SK-N-SH (cell line): Measurements from ENCODE around the gene TAC3. TPM values are rescaled to one million over a fixed set of nuclear protein-coding genes. Genes with fewer than 3 reads are reported as not detected.

ENCODE experiments used
- CTCF ChIA-PET: fragments of 300-600, 350-600 bp; formaldehyde crosslinking; extraction: SDS; loops from one replicate; lab custom pipeline; 2021; lab: Yijun Ruan, JAX
- POLR2A ChIA-PET: fragments of 350-600 bp; sonication (Branson Sonifier 250); formaldehyde crosslinking; extraction: SDS; loops from one replicate; lab custom pipeline; 2020; ENCODE audit warnings: antibody characterized with exemption, inconsistent platforms; lab: Yijun Ruan, JAX
- DNase-seq: peaks from one replicate; pipeline ENCODE4 v3.0.0; 2012
- H2AFZ ChIP-seq: fragments of 200-600 bp; sonication (generic); 2 replicates; pipeline ENCODE4 v1.8.1; 2016; ENCODE audit warnings: antibody characterized with exemption, mild to moderate bottlenecking, low read depth
- H3F3A ChIP-seq: fragments of 200-600 bp; sonication (generic); replicated peaks from 2 replicates; pipeline ENCODE3; 2016; ENCODE audit warnings: antibody characterized with exemption, mild to moderate bottlenecking; ENCODE audit not compliant: insufficient read depth
- H3K27ac ChIP-seq, 2 experiments: fragments of 200-500 bp in 1 of 2; fragments of 200-600 bp in 1 of 2; sonication (Bioruptor generic) in 1 of 2; sonication (generic), shearing (Covaris generic) in 1 of 2; 2 replicates each; pipeline versions ENCODE4 v1.5.1 to v1.6.1; 2014 to 2016; ENCODE audit warnings: low read depth in 2 of 2, inconsistent platforms in 1 of 2, low read length in 1 of 2, mild to moderate bottlenecking in 1 of 2, mixed read lengths in 1 of 2
- H3K27me3 ChIP-seq: fragments of 200-600 bp; sonication (generic), shearing (Covaris generic); 2 replicates; pipeline ENCODE4 v1.6.1; 2016; ENCODE audit warnings: mixed run types; ENCODE audit not compliant: insufficient read depth
- H3K36me3 ChIP-seq, 2 experiments: fragments of 200-500 bp in 1 of 2; fragments of 200-600 bp in 1 of 2; sonication (Bioruptor generic) in 1 of 2; sonication (generic) in 1 of 2; replicated peaks in 1 of 2; 2 replicates each; pipeline versions ENCODE3 to v1.5.1; 2014 to 2016; ENCODE audit warnings: low read length in 1 of 2, mild to moderate bottlenecking in 1 of 2; ENCODE audit not compliant: insufficient read depth in 2 of 2, control insufficient read depth in 1 of 2
- H3K4me1 ChIP-seq, 2 experiments: fragments of 200-500 bp in 1 of 2; fragments of 200-600 bp in 1 of 2; sonication (Bioruptor generic) in 1 of 2; sonication (generic), shearing (Covaris generic) in 1 of 2; 2 replicates each; pipeline versions ENCODE4 v1.5.1 to v1.6.1; 2014 to 2016; ENCODE audit warnings: low read depth in 1 of 2, low read length in 1 of 2, mixed run types in 1 of 2; ENCODE audit not compliant: insufficient read depth in 2 of 2, control insufficient read depth in 1 of 2
- H3K4me2 ChIP-seq: fragments of 200-600 bp; sonication (generic), shearing (Covaris generic); 2 replicates; pipeline ENCODE4 v1.6.1; 2017; ENCODE audit warnings: mixed run types
- H3K4me3 ChIP-seq, 2 experiments: fragments of 200-500 bp in 1 of 2; fragments of 200-600 bp in 1 of 2; sonication (Bioruptor generic) in 1 of 2; sonication (generic), shearing (Covaris generic) in 1 of 2; 2 replicates each; pipeline versions ENCODE4 v1.5.1 to v1.8.1; 2014 to 2016; ENCODE audit warnings: low read depth in 2 of 2, inconsistent platforms in 1 of 2, low read length in 1 of 2, mild to moderate bottlenecking in 1 of 2, mixed read lengths in 1 of 2, moderate library complexity in 1 of 2
- H3K79me2 ChIP-seq: fragments of 200-600 bp; sonication (generic); 2 replicates; pipeline ENCODE4 v1.8.1; 2017; ENCODE audit warnings: mild to moderate bottlenecking; ENCODE audit not compliant: insufficient read depth
- H3K9ac ChIP-seq: fragments of 200-600 bp; sonication (generic); 2 replicates; pipeline ENCODE4 v1.6.1; 2017; ENCODE audit warnings: mixed run types
- H3K9me2 ChIP-seq: fragments of 200-600 bp; sonication (generic); 2 replicates; pipeline ENCODE4 v1.6.1; 2017; ENCODE audit warnings: mixed run types
- H3K9me3 ChIP-seq: fragments of 200-600 bp; sonication (generic); 2 replicates; pipeline ENCODE4 v1.6.1; 2017; ENCODE audit warnings: mixed run types, mild to moderate bottlenecking, moderate library complexity
- H4K20me1 ChIP-seq: fragments of 200-600 bp; sonication (generic); 2 replicates; pipeline ENCODE4 v1.6.1; 2017; ENCODE audit warnings: mild to moderate bottlenecking, mixed run types; ENCODE audit not compliant: insufficient read depth
- CHD2 ChIP-seq: fragments of 150-350 bp; IDR thresholded peaks from 2 replicates; pipeline ENCODE4 v1.6.1; 2018; ENCODE audit warnings: low read length; ENCODE audit not compliant: partially characterized antibody
- FOSL2 ChIP-seq: IDR thresholded peaks from 2 replicates; pipeline ENCODE4 v1.4.0; 2012; ENCODE audit warnings: low read depth, mild to moderate bottlenecking, moderate library complexity, borderline replicate concordance
- FOXJ3 ChIP-seq: sonication (generic); formaldehyde crosslinking; IDR thresholded peaks from 2 replicates; pipeline ENCODE4 v1.5.1; 2020; ENCODE audit warnings: mild to moderate bottlenecking, missing genetic modification reagents
- GABPA ChIP-seq: IDR thresholded peaks from 2 replicates; pipeline ENCODE4 v1.4.0; 2012; ENCODE audit warnings: low read depth, mild to moderate bottlenecking
- JUND ChIP-seq: IDR thresholded peaks from 2 replicates; pipeline ENCODE4 v1.4.0; 2012
- MEF2A ChIP-seq: IDR thresholded peaks from 2 replicates; pipeline ENCODE4 v1.4.0; 2012; ENCODE audit warnings: low read depth, borderline replicate concordance
- NFIC ChIP-seq: IDR thresholded peaks from 2 replicates; pipeline ENCODE4 v1.4.0; 2012; ENCODE audit warnings: borderline replicate concordance
- NRF1 ChIP-seq: IDR thresholded peaks from 2 replicates; pipeline ENCODE4 v1.6.1; 2012; ENCODE audit warnings: low read depth, mild to moderate bottlenecking, low read length
- RXRA ChIP-seq: IDR thresholded peaks from 2 replicates; pipeline ENCODE4 v1.4.0; 2012; ENCODE audit warnings: low read depth, mild to moderate bottlenecking, borderline replicate concordance
- SIN3A ChIP-seq: IDR thresholded peaks from 2 replicates; pipeline ENCODE4 v1.6.1; 2012; ENCODE audit warnings: low read depth, mild to moderate bottlenecking, low read length, moderate library complexity, borderline replicate concordance
- SMC3 ChIP-seq: IDR thresholded peaks from 2 replicates; pipeline ENCODE4 v1.6.1; 2012; ENCODE audit warnings: low read depth, low read length, improper control_type of control experiment
- TAF1 ChIP-seq: IDR thresholded peaks from 2 replicates; pipeline ENCODE4 v1.6.1; 2012; ENCODE audit warnings: low read depth, mild to moderate bottlenecking, low read length, moderate library complexity, borderline replicate concordance
- TCF12 ChIP-seq: IDR thresholded peaks from 2 replicates; pipeline ENCODE4 v1.4.0; 2012
- TEAD4 ChIP-seq: IDR thresholded peaks from 2 replicates; pipeline ENCODE4 v1.4.0; 2012; ENCODE audit warnings: mild to moderate bottlenecking, borderline replicate concordance; ENCODE audit not compliant: insufficient read depth
- WGBS: methylation state at CpG from one replicate; pipeline ENCODE4 v1.1.6; 2017; ENCODE audit warnings: low lambda C conversion rate; 5-methylcytosine and 5-hydroxymethylcytosine counted together
- polyA plus RNA-seq, 3 experiments: library from polyadenylated mRNA; depleted of rRNA; stranded (reverse); fragments of >200 nt; gene quantifications; 2 replicates each; pipeline ENCODE4 v1.2.3, GENCODE V29; 2012
- TF ChIP-seq, protein P1 (sequence below): IDR thresholded peaks from 2 replicates; pipeline ENCODE4 v1.4.0; 2012; ENCODE audit warnings: low read depth
- TF ChIP-seq, protein P2 (sequence below): IDR thresholded peaks from 2 replicates; pipeline ENCODE4 v1.4.0; 2012; ENCODE audit warnings: low read depth, borderline replicate concordance
- TF ChIP-seq, protein P3 (sequence below): IDR thresholded peaks from 2 replicates; pipeline ENCODE4; 2012

TAC3 gene
- polyA plus RNA-seq, 1 of the 3 experiments (the other 2 are of a cell fraction), result not detected

DNA sequence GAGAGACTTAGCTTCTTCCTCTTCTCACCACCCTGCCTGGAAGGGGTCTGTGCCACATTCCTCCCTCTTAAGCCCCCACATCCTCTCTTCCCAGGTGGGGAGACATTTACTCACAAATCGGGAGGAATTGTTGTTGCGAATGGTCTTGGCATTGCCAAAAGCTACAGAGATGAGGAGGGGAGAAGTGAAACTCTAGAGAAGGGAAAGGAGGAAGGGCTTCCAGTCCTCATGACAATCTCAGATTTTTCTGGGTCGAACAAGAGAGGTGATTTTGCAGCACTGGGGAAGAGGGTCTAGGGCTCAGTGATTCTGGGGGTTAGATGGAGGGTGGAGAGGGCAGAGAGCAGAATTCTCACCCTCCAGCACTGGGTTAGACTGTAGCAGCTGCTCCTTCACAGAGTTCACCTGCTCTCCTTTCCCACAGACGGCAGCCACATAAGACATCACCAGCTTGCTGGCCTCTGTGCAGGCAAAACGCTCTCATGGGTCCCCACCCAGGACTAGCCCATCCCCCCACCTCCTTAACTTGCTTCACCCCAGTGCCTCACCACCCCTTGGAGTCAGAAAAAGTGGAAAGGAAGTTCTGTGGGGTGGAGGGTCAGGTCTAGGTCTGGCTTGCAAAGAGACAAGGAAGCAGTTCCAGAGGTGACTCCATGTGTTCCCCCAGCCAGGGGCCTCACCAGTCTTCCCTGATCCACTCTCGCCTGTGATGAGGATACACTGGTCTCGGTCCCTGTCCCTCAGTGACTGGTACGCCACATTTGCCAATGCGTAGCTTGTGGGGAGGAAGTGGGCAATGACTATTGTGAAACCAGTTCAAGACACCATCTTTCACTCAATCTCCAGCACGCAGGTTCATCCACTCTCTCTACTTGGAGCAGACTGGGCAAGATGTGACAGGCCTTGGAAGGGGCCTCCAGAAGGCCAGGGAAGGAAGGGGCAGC is 30.9 kb upstream of the TAC3 start (continued):
- TF ChIP-seq, protein P1, sequence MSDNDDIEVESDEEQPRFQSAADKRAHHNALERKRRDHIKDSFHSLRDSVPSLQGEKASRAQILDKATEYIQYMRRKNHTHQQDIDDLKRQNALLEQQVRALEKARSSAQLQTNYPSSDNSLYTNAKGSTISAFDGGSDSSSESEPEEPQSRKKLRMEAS, result no peak
- TF ChIP-seq SIN3A (no peak), FOXJ3 (CRISPR knock-in tag) (no peak), NFIC (no peak), FOSL2 (no peak), CHD2 (no peak), JUND (no peak), TCF12 (no peak)

DNA sequence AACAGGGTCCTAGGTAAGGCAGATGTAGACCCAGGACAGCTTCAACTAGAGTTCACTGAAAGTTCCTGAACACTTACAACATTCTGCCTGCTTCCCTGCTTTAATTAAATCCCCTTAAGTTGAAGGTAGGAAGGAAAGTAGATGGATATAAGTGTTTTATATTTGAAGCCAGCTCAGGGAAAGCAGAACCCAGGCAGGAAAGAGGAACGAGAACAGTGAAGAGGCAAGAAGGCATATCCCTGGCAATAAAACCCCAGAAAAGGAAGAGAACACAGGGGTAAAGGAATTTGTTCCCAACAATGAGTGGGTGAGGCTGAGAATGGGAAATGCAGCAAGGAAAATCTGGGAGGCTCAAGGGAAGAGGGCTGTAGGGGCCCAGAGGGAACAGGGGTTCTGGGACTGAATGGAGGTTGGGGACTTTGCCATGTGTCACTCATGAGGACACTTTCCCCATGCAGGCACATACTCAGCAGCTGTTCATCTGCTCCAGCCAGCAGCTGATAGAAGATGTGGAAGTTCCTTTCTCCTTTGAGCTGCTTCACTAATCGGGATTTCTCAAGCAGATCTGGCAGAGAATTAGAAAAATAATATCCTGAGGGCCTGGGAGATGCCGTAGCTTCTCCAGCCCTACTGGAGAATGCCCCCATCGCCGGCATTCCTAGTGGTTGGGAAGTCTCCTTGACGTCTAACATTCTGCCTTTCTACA is 29.9 kb upstream of the TAC3 start:
- Histone ChIP-seq H3K4me2 (no peak overlapping the region), H3K4me3 (no peak overlapping the region), H3K9me2 (no peaks in the 10 kb centered on the region), H3K9me3 (no peaks in the 10 kb centered on the region), H3F3A (no peaks in the 10 kb centered on the region), H3K36me3 (no peaks in the 10 kb centered on the region), H3K79me2 (no peaks in the 10 kb centered on the region), H3K27me3 (peaks cover 6% of the 10 kb centered on the region), H3K9ac (no peak overlapping the region), H2AFZ (no peak overlapping the region), H3K27ac (no peak overlapping the region), H3K4me1 (no peaks in the 10 kb centered on the region), H4K20me1 (no peaks in the 10 kb centered on the region)
- TF ChIP-seq NRF1 (no peak), MEF2A (no peak), FOSL2 (no peak)
- 32% methylated on average over 6 of the region's 6 CpGs for WGBS
- CTCF ChIA-PET, result interaction anchor here (0.7 to 8.6 kb wide), 7 partner anchors 15 to 137 kb away, joined by 3 to 81 read pairs (median 4); no protein-coding TSS in a partner anchor
- DNase-seq, result no peak
- POLR2A ChIA-PET, result no interaction called here

DNA sequence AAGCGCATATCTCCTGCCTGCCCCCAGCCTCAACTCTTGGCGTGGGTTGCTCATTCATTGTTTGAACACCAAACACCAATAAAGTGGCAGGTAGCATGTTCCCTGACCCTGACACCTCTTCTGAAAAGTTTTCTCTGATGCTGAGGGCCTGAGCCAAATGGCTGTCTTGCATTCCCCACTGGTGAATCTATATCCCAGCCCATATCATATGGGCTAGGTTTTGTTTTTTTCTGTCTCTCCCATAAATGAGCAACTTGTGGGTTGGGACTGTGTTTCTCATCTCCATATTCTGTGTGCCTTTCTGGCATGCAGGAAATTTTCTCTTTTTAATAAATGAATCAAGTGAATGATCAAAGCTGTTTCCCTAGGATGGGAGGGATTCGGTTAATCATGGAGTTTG is 28.6 kb upstream of the TAC3 start:
- Histone ChIP-seq H2AFZ (no peak overlapping the region), H3K9ac (no peak overlapping the region), H3K4me3 (no peak overlapping the region), H3K27ac (no peak overlapping the region), H4K20me1 (no peaks in the 10 kb centered on the region), H3K27me3 (peaks cover 18% of the 10 kb centered on the region), H3K9me3 (no peaks in the 10 kb centered on the region), H3K36me3 (no peaks in the 10 kb centered on the region), H3K4me1 (no peaks in the 10 kb centered on the region), H3K9me2 (no peaks in the 10 kb centered on the region), H3F3A (no peaks in the 10 kb centered on the region), H3K79me2 (no peaks in the 10 kb centered on the region), H3K4me2 (no peak overlapping the region)
- ChIA-PET CTCF (interaction anchor here (0.9 to 8.6 kb wide), 2 partner anchors 16 to 25 kb away, joined by 4 to 81 read pairs; no protein-coding TSS in a partner anchor), POLR2A (no interaction called here)
- WGBS, result 66% methylated on average over 3 of the region's 3 CpGs
- TF ChIP-seq CHD2, result no peak
- TF ChIP-seq SMC3, result no peak
- TF ChIP-seq GABPA, result no peak
- TF ChIP-seq, protein P2, sequence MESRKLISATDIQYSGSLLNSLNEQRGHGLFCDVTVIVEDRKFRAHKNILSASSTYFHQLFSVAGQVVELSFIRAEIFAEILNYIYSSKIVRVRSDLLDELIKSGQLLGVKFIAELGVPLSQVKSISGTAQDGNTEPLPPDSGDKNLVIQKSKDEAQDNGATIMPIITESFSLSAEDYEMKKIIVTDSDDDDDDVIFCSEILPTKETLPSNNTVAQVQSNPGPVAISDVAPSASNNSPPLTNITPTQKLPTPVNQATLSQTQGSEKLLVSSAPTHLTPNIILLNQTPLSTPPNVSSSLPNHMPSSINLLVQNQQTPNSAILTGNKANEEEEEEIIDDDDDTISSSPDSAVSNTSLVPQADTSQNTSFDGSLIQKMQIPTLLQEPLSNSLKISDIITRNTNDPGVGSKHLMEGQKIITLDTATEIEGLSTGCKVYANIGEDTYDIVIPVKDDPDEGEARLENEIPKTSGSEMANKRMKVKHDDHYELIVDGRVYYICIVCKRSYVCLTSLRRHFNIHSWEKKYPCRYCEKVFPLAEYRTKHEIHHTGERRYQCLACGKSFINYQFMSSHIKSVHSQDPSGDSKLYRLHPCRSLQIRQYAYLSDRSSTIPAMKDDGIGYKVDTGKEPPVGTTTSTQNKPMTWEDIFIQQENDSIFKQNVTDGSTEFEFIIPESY, result no peak
- TF ChIP-seq TAF1, result no peak
- TF ChIP-seq FOSL2, result no peak
- no peak for TF ChIP-seq NFIC
- TF ChIP-seq, protein P3, sequence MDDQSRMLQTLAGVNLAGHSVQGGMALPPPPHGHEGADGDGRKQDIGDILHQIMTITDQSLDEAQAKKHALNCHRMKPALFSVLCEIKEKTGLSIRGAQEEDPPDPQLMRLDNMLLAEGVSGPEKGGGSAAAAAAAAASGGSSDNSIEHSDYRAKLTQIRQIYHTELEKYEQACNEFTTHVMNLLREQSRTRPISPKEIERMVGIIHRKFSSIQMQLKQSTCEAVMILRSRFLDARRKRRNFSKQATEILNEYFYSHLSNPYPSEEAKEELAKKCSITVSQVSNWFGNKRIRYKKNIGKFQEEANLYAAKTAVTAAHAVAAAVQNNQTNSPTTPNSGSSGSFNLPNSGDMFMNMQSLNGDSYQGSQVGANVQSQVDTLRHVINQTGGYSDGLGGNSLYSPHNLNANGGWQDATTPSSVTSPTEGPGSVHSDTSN, result no peak
- no peak for TF ChIP-seq TEAD4
- TF ChIP-seq SIN3A, result no peak
- no peak for TF ChIP-seq FOXJ3 (CRISPR knock-in tag)
- no peak for TF ChIP-seq RXRA
- TF ChIP-seq, protein P1, result no peak
- DNase-seq, result no peak
